Measurements from ENCODE around the gene NPEPPS. TPM values are rescaled to one million over a fixed set of nuclear protein-coding genes. Genes with fewer than 3 reads are reported as not detected.

Gene NPEPPS
- 60.5 and 204 TPM in 2 replicates for total RNA-seq

GRCh38 chr17:47530557-47531232 is at the start of gene NPEPPS:
NPEPPS (plus strand) TSS chr17:47531108; CDS start chr17:47531301, 193 bp downstream.

GRCh38 chr17:47649153-47649971 is 118.5 kb downstream of the NPEPPS start, which contains the start of gene KPNB1:
KPNB1 (plus strand) TSS chr17:47649919; CDS start chr17:47650245, 326 bp downstream.

Other genes starting within 250 kb of the NPEPPS start
- gene EFCAB13, start 207.2 kb upstream of the NPEPPS start, total RNA-seq: 4.4 and 8.1 TPM in 2 replicates
- 183 and 321 TPM in 2 replicates for gene KPNB1, start 118.8 kb downstream of the NPEPPS start, total RNA-seq
- gene TBKBP1, start 163.1 kb downstream of the NPEPPS start, total RNA-seq: 12.8 and 15.0 TPM in 2 replicates
- gene TBX21, start 202.1 kb downstream of the NPEPPS start, total RNA-seq: under 0.01 TPM in 1 of 2 replicates, not detected in the other

All from bladder microvascular endothelial cell (primary cell).